ENCODE results near the gene SPESP1.

DNA sequence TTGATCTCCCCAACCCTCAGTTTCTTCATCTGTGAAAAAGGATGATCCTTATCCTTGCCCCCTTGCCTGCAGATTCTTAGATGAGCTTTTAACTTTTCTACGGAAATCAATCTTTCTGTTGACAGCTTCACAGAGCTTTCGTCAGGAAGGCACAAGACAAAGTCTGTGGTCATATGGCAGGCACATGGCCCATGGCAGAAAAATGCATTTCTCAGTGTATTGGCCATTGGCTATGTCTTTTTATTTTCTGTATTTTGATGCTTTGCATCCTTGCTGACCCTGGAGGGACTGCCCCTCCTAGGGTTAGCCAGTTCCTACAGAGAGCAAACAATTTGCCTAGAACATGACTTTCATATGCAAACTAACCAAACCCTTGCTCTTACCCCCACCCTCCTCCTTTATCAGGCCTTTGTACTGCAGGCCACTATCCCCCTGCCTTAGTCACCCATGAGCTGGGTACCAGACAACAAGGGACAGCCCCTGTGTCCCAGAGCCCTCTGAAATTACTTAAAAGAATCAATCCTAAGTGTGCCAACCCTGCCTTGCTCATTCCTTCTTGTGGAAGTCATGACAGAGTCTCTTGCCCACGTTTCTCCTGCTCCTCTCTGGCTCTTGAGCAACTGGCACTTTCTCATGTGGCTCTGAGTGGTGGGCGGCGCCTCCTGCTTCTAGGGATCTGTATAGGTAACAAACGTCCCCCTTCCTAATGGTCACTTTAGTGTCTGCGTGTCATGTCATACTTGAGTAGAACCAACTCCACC is 60.1 kb downstream of the SPESP1 start:
- TF ChIP-seq CEBPB (IDR thresholded peaks at IDR 0.05; ENCODE audit: low read depth, low read length), result no peak
- TF ChIP-seq, protein P1, sequence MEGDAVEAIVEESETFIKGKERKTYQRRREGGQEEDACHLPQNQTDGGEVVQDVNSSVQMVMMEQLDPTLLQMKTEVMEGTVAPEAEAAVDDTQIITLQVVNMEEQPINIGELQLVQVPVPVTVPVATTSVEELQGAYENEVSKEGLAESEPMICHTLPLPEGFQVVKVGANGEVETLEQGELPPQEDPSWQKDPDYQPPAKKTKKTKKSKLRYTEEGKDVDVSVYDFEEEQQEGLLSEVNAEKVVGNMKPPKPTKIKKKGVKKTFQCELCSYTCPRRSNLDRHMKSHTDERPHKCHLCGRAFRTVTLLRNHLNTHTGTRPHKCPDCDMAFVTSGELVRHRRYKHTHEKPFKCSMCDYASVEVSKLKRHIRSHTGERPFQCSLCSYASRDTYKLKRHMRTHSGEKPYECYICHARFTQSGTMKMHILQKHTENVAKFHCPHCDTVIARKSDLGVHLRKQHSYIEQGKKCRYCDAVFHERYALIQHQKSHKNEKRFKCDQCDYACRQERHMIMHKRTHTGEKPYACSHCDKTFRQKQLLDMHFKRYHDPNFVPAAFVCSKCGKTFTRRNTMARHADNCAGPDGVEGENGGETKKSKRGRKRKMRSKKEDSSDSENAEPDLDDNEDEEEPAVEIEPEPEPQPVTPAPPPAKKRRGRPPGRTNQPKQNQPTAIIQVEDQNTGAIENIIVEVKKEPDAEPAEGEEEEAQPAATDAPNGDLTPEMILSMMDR (IDR thresholded peaks at IDR 0.05; ENCODE audit: control extremely low read depth in 1 of 3, insufficient read depth in 1 of 3, low read depth in 1 of 3, low read length in 3 of 3), result no peak
- TF ChIP-seq POLR2A (IDR thresholded peaks at IDR 0.05; ENCODE audit: control extremely low read depth in 1 of 2, low read depth in 2 of 2, low read length in 2 of 2), result no peak
- no peak for TF ChIP-seq RAD21 (IDR thresholded peaks at IDR 0.05 in 1 of 2, conservative IDR thresholded peaks at IDR 0.05 in 1 of 2; ENCODE audit: low read depth in 2 of 2, low read length in 2 of 2)
- no peak for TF ChIP-seq POLR2AphosphoS5 (IDR thresholded peaks at IDR 0.05; ENCODE audit: low read depth, low read length)
- TF ChIP-seq HDAC2 (IDR thresholded peaks at IDR 0.05; ENCODE audit: borderline replicate concordance in 1 of 2, low read depth in 2 of 2, low read length in 2 of 2), result no peak
- TF ChIP-seq, protein P2, sequence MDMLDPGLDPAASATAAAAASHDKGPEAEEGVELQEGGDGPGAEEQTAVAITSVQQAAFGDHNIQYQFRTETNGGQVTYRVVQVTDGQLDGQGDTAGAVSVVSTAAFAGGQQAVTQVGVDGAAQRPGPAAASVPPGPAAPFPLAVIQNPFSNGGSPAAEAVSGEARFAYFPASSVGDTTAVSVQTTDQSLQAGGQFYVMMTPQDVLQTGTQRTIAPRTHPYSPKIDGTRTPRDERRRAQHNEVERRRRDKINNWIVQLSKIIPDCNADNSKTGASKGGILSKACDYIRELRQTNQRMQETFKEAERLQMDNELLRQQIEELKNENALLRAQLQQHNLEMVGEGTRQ (IDR thresholded peaks at IDR 0.05; ENCODE audit: low read length), result no peak
- TF ChIP-seq CBX5 (IDR thresholded peaks at IDR 0.05; ENCODE audit: low read depth, low read length), result no peak
- no peak for TF ChIP-seq CHD2 (IDR thresholded peaks at IDR 0.05; ENCODE audit: low read length)
- no peak for TF ChIP-seq SP1 (IDR thresholded peaks at IDR 0.05; ENCODE audit: low read depth, low read length)
- TF ChIP-seq TCF12 (IDR thresholded peaks at IDR 0.05; ENCODE audit: low read depth, low read length), result no peak
